GM12874 (cell line): ENCODE data around the gene ERC2.

Experiments
- CTCF ChIP-seq: IDR thresholded peaks from 2 replicates; pipeline ENCODE4 v1.5.1; 2011; ENCODE audit warnings: low read depth, mild to moderate bottlenecking, control low read depth, low read length, moderate library complexity; ENCODE audit not compliant: insufficient read depth

The ERC2 gene

GRCh38 chr3:55858727-55859126 lies 609.5 kb downstream of the ERC2 start:
- TF ChIP-seq CTCF: no peak

- TF ChIP-seq CTCF: no peak
These were observed 610.0 kb downstream of the ERC2 start for GRCh38 chr3:55858302-55858701.

GRCh38 chr3:55857633-55858032 lies 610.6 kb downstream of the ERC2 start:
- TF ChIP-seq CTCF: no peak

- no peak for TF ChIP-seq CTCF
These were observed 613.0 kb downstream of the ERC2 start for GRCh38 chr3:55855311-55855710.

- TF ChIP-seq CTCF: no peak
These were observed 613.8 kb downstream of the ERC2 start for GRCh38 chr3:55854494-55854893.

GRCh38 chr3:55852326-55852725 lies 615.9 kb downstream of the ERC2 start:
- no peak for TF ChIP-seq CTCF

GRCh38 chr3:55842204-55842603 lies 626.1 kb downstream of the ERC2 start:
- TF ChIP-seq CTCF: no peak

GRCh38 chr3:55828712-55829111 lies 639.6 kb downstream of the ERC2 start:
- TF ChIP-seq CTCF: no peak
